SK-N-SH treated with all-trans-retinoic acid at 6 μM for 48 hours (cell line): Measurements from ENCODE around the gene TAC4.
A peak's percentile ranks its signal among the peaks of the same experiment; 100 is the strongest.

Source experiments
- ATAC-seq: fragments of 200-7000 bp; cut with Tn5 transposase; 3 replicates; pipeline ENCODE4 v1.9.1; 2020; ENCODE audit warnings: mild to moderate bottlenecking, moderate library complexity
- BACH2 ChIP-seq: fragments of 250-450 bp; sonication (Bioruptor Pico); IDR thresholded peaks from 2 replicates; pipeline ENCODE4 v1.9.0; 2021; ENCODE audit warnings: mild to moderate bottlenecking, borderline replicate concordance
- CSDC2 ChIP-seq: fragments of 250-450 bp; sonication (Bioruptor Pico); IDR thresholded peaks from 2 replicates; pipeline ENCODE4 v1.5.0; 2020; ENCODE audit warnings: mild to moderate bottlenecking, moderate library complexity
- ESRRG ChIP-seq: fragments of 250-450 bp; sonication (Bioruptor Pico); IDR thresholded peaks from 2 replicates; pipeline ENCODE4 v1.6.1; 2021; ENCODE audit warnings: mild to moderate bottlenecking
- GLIS3 ChIP-seq: fragments of 250-450 bp; sonication (Bioruptor Pico); IDR thresholded peaks from 2 replicates; pipeline ENCODE4 v1.5.0; 2020; ENCODE audit warnings: mild to moderate bottlenecking, moderate library complexity
- ISL1 ChIP-seq: fragments of 250-450 bp; sonication (Bioruptor Pico); IDR thresholded peaks from 2 replicates; pipeline ENCODE4 v2.1.2; 2022; ENCODE audit warnings: mild to moderate bottlenecking, moderate library complexity
- OSR1 ChIP-seq: fragments of 250-450 bp; sonication (Bioruptor Pico); IDR thresholded peaks from 2 replicates; pipeline ENCODE4 v1.8.0; 2022; ENCODE audit warnings: moderate library complexity, mild to moderate bottlenecking, inconsistent platforms
- PPARA ChIP-seq: fragments of 250-450 bp; sonication (Bioruptor Pico); IDR thresholded peaks from 2 replicates; pipeline ENCODE4 v1.5.0; 2020; ENCODE audit warnings: mild to moderate bottlenecking, borderline replicate concordance
- RARB ChIP-seq: fragments of 250-450 bp; sonication (Bioruptor Pico); IDR thresholded peaks from 2 replicates; pipeline ENCODE4 v1.8.0; 2021; ENCODE audit warnings: mild to moderate bottlenecking, moderate library complexity
- SNAI2 ChIP-seq: fragments of 250-450 bp; sonication (Bioruptor Pico); IDR thresholded peaks from 2 replicates; pipeline ENCODE4 v1.5.0; 2020; ENCODE audit warnings: mild to moderate bottlenecking, moderate library complexity
- TCF4 ChIP-seq: fragments of 250-450 bp; sonication (Bioruptor Pico); IDR thresholded peaks from 2 replicates; pipeline ENCODE4 v1.8.0; 2021; ENCODE audit warnings: mild to moderate bottlenecking, moderate library complexity, borderline replicate concordance
- TOX ChIP-seq: fragments of 250-450 bp; sonication (Bioruptor Pico); IDR thresholded peaks from 2 replicates; pipeline ENCODE4 v1.8.0; 2021; ENCODE audit warnings: mild to moderate bottlenecking, moderate library complexity, borderline replicate concordance
- ZC3H10 ChIP-seq: fragments of 250-450 bp; sonication (Bioruptor Pico); IDR thresholded peaks from 2 replicates; pipeline ENCODE4 v1.5.1; 2021; ENCODE audit warnings: mild to moderate bottlenecking, moderate library complexity
- ZFP3 ChIP-seq: fragments of 250-450 bp; sonication (Bioruptor Pico); IDR thresholded peaks from 2 replicates; pipeline ENCODE4 v1.5.0; 2020; ENCODE audit warnings: mild to moderate bottlenecking, moderate library complexity
- ZFP30 ChIP-seq: fragments of 450-650 bp; formaldehyde crosslinking; IDR thresholded peaks from 2 replicates; pipeline ENCODE4 v1.5.0; 2022; ENCODE audit warnings: mild to moderate bottlenecking, moderate library complexity
- ZNF565 ChIP-seq: fragments of 450-650 bp; formaldehyde crosslinking; conservative IDR thresholded peaks from 2 replicates; pipeline ENCODE4 v1.5.0; 2020; ENCODE audit warnings: low read depth, mild to moderate bottlenecking, moderate library complexity
- ZNF70 ChIP-seq: fragments of 450-650 bp; formaldehyde crosslinking; IDR thresholded peaks from 2 replicates; pipeline ENCODE4 v1.5.0; 2020; ENCODE audit warnings: mild to moderate bottlenecking, moderate library complexity
- TF ChIP-seq, protein P1 (sequence below): fragments of 250-450 bp; sonication (Bioruptor Pico); IDR thresholded peaks from 2 replicates; pipeline ENCODE4 v1.8.0; 2021; ENCODE audit warnings: low read depth, mild to moderate bottlenecking, moderate library complexity, borderline replicate concordance
- TF ChIP-seq, protein P2 (sequence below): fragments of 250-450 bp; sonication (Bioruptor Pico); IDR thresholded peaks from 2 replicates; pipeline ENCODE4 v1.8.0; 2020; ENCODE audit warnings: mild to moderate bottlenecking, moderate library complexity, borderline replicate concordance
- TF ChIP-seq, protein P3 (sequence below): fragments of 250-450 bp; sonication (Bioruptor Pico); IDR thresholded peaks from 2 replicates; pipeline ENCODE4 v1.5.1; 2021; ENCODE audit warnings: mild to moderate bottlenecking, moderate library complexity
- TF ChIP-seq, protein P4 (sequence below): fragments of 250-450 bp; sonication (Bioruptor Pico); IDR thresholded peaks from 2 replicates; pipeline ENCODE4 v1.5.1; 2020; ENCODE audit warnings: low read depth, mild to moderate bottlenecking, moderate library complexity
- TF ChIP-seq, protein P5 (sequence below): fragments of 250-450 bp; sonication (Bioruptor Pico); IDR thresholded peaks from 2 replicates; pipeline ENCODE4 v1.5.0; 2020; ENCODE audit warnings: mild to moderate bottlenecking, moderate library complexity

Gene TAC4

DNA sequence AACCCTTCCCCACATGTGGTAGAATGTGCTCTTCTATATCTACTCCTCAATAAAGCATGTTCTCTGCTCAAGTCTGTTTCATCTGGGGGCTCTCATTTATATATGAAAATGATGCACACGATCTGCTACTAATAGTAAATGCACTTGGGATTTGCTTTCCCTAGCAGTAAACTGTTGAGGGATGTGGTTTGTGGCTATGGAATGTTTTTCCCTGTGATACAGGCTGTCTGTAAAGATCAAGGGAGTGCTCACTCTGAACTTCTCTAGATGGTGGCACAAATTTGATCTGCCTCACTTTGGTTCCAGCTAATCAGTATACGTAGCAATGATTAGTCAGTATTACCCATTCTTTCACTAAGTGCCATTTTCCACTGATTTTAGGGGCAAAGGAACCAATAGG, 18.8 kb downstream of the TAC4 start (continued):
- no peak for TF ChIP-seq TOX (CRISPR knock-in tag)
- TF ChIP-seq ZFP30 (CRISPR knock-in tag) = no peak
- TF ChIP-seq OSR1 (CRISPR knock-in tag) = no peak
- no peak for TF ChIP-seq ZNF565 (CRISPR knock-in tag)
- no peak for TF ChIP-seq ZFP3 (CRISPR knock-in tag)
- no peak for TF ChIP-seq ZNF70 (CRISPR knock-in tag)
- no peak for TF ChIP-seq ZC3H10 (CRISPR knock-in tag)
- TF ChIP-seq, protein P1, sequence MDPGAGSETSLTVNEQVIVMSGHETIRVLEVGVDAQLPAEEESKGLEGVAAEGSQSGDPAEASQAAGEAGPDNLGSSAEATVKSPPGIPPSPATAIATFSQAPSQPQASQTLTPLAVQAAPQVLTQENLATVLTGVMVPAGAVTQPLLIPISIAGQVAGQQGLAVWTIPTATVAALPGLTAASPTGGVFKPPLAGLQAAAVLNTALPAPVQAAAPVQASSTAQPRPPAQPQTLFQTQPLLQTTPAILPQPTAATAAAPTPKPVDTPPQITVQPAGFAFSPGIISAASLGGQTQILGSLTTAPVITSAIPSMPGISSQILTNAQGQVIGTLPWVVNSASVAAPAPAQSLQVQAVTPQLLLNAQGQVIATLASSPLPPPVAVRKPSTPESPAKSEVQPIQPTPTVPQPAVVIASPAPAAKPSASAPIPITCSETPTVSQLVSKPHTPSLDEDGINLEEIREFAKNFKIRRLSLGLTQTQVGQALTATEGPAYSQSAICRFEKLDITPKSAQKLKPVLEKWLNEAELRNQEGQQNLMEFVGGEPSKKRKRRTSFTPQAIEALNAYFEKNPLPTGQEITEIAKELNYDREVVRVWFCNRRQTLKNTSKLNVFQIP (CRISPR knock-in tag) = no peak
- TF ChIP-seq ISL1 (CRISPR knock-in tag) = no peak

DNA sequence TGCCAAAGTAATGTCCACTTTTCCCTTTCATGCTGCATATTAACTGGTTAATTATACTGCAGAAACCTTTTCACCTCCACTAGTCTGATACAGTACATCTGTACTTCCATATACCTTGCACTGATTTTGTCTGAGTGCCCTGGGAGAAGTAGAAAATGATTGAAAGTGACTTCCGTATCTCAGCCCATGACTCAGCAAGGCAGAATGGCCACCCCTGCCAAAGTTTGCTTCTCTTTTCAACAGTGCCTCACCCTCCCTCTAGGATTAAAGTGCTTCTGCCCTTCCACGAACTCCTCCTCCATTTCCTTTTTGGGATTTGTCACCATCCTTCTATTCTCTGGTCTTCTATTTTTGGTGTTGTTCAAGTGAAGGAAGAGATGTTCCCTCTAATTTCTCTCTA, 19.5 kb downstream of the TAC4 start:
- peak; percentile 72 for ATAC-seq

DNA sequence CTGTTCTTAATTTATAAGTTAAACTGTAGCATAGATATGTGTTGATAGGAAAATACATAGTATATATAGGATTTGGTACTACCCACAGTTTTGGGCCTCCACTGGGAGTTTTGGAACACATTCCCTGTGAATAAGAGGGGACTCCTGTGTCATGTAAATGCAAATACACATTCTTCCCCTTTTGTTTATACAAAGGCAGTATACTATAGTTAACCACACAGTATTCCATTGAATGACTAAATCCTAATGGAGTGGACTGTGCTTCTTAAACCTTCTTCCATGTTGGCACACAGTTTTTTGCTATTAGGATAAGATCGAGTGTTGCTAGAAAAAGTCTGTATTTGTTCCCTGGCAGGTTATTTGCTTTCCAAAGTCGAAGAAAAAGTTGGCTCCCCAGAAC, 22.2 kb downstream of the TAC4 start:
- no peak for ATAC-seq
- TF ChIP-seq, protein P2, sequence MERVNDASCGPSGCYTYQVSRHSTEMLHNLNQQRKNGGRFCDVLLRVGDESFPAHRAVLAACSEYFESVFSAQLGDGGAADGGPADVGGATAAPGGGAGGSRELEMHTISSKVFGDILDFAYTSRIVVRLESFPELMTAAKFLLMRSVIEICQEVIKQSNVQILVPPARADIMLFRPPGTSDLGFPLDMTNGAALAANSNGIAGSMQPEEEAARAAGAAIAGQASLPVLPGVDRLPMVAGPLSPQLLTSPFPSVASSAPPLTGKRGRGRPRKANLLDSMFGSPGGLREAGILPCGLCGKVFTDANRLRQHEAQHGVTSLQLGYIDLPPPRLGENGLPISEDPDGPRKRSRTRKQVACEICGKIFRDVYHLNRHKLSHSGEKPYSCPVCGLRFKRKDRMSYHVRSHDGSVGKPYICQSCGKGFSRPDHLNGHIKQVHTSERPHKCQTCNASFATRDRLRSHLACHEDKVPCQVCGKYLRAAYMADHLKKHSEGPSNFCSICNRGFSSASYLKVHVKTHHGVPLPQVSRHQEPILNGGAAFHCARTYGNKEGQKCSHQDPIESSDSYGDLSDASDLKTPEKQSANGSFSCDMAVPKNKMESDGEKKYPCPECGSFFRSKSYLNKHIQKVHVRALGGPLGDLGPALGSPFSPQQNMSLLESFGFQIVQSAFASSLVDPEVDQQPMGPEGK (CRISPR knock-in tag) = no peak
- TF ChIP-seq ZFP3 (CRISPR knock-in tag) (no peak), RARB (CRISPR knock-in tag) (no peak), PPARA (CRISPR knock-in tag) (no peak), TCF4 (no peak), ZNF70 (CRISPR knock-in tag) (no peak), OSR1 (CRISPR knock-in tag) (no peak), ESRRG (CRISPR knock-in tag) (no peak), GLIS3 (CRISPR knock-in tag) (no peak), SNAI2 (CRISPR knock-in tag) (no peak), ZFP30 (CRISPR knock-in tag) (no peak), TOX (CRISPR knock-in tag) (no peak), BACH2 (CRISPR knock-in tag) (no peak), ZNF565 (CRISPR knock-in tag) (no peak), CSDC2 (CRISPR knock-in tag) (no peak), ISL1 (CRISPR knock-in tag) (no peak)
- TF ChIP-seq, protein P3, sequence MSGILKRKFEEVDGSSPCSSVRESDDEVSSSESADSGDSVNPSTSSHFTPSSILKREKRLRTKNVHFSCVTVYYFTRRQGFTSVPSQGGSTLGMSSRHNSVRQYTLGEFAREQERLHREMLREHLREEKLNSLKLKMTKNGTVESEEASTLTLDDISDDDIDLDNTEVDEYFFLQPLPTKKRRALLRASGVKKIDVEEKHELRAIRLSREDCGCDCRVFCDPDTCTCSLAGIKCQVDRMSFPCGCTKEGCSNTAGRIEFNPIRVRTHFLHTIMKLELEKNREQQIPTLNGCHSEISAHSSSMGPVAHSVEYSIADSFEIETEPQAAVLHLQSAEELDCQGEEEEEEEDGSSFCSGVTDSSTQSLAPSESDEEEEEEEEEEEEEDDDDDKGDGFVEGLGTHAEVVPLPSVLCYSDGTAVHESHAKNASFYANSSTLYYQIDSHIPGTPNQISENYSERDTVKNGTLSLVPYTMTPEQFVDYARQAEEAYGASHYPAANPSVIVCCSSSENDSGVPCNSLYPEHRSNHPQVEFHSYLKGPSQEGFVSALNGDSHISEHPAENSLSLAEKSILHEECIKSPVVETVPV (CRISPR knock-in tag) = no peak
- TF ChIP-seq, protein P4, sequence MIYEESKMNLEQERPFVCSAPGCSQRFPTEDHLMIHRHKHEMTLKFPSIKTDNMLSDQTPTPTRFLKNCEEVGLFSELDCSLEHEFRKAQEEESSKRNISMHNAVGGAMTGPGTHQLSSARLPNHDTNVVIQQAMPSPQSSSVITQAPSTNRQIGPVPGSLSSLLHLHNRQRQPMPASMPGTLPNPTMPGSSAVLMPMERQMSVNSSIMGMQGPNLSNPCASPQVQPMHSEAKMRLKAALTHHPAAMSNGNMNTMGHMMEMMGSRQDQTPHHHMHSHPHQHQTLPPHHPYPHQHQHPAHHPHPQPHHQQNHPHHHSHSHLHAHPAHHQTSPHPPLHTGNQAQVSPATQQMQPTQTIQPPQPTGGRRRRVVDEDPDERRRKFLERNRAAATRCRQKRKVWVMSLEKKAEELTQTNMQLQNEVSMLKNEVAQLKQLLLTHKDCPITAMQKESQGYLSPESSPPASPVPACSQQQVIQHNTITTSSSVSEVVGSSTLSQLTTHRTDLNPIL (CRISPR knock-in tag) = no peak

DNA sequence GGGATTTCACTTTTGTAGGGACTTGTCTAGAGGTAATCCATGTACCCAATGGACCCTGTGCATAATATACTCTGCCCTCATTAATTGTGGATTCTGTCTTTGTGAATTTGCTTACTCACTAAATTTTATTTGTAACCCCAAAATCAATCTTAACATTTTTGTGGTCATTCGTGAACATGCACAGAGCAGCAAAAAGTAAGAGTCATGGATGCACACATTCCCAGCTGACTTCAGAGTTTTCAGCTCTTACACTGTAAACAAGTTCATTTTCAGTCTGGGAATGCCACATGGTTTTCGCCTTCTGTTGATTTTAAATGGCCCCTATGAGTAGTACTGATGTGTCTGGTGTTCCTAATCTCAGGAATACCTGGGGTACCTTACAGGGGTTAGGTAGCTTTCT, 24.3 kb downstream of the TAC4 start:
- no peak for ATAC-seq
- TF ChIP-seq, protein P5, sequence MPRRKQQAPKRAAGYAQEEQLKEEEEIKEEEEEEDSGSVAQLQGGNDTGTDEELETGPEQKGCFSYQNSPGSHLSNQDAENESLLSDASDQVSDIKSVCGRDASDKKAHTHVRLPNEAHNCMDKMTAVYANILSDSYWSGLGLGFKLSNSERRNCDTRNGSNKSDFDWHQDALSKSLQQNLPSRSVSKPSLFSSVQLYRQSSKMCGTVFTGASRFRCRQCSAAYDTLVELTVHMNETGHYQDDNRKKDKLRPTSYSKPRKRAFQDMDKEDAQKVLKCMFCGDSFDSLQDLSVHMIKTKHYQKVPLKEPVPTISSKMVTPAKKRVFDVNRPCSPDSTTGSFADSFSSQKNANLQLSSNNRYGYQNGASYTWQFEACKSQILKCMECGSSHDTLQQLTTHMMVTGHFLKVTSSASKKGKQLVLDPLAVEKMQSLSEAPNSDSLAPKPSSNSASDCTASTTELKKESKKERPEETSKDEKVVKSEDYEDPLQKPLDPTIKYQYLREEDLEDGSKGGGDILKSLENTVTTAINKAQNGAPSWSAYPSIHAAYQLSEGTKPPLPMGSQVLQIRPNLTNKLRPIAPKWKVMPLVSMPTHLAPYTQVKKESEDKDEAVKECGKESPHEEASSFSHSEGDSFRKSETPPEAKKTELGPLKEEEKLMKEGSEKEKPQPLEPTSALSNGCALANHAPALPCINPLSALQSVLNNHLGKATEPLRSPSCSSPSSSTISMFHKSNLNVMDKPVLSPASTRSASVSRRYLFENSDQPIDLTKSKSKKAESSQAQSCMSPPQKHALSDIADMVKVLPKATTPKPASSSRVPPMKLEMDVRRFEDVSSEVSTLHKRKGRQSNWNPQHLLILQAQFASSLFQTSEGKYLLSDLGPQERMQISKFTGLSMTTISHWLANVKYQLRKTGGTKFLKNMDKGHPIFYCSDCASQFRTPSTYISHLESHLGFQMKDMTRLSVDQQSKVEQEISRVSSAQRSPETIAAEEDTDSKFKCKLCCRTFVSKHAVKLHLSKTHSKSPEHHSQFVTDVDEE = no peak
- TF ChIP-seq SNAI2 (CRISPR knock-in tag) (no peak), OSR1 (CRISPR knock-in tag) (no peak)
